Testis (tissue), 3 donors: ENCODE measurements around the gene UBE2K. TPM values are rescaled to one million over a fixed set of nuclear protein-coding genes. Genes with fewer than 3 reads are reported as not detected.

Source experiments
- DNase-seq: peaks from one replicate; pipeline ENCODE4 v3.0.0-alpha.2; 2019
- H3K27ac ChIP-seq, 2 donors: fragments of 200-600 bp; sonication (generic); one replicate each; pipeline ENCODE4 v1.5.1; 2019
- H3K27me3 ChIP-seq: fragments of 200-600 bp; sonication (generic); one replicate; pipeline ENCODE4 v1.5.1; 2019
- H3K36me3 ChIP-seq: fragments of 200-600 bp; sonication (generic); one replicate; pipeline ENCODE4 v1.5.1; 2017; ENCODE audit warnings: low read depth; ENCODE audit errors: missing control alignments
- H3K4me1 ChIP-seq: fragments of 200-600 bp; sonication (generic); one replicate; pipeline ENCODE4 v1.5.1; 2019
- H3K4me3 ChIP-seq, 2 donors: fragments of 200-600 bp; sonication (generic); one replicate each; pipeline ENCODE4 v1.5.1; 2017 to 2019
- H3K9me3 ChIP-seq: fragments of 200-600 bp; sonication (generic); one replicate; pipeline ENCODE4 v1.5.1; 2017
- CTCF ChIP-seq, 3 experiments: fragments of 450-650 bp in 2 of 3; fragments of 200-600 bp in 1 of 3; sonication (generic) in 1 of 3; IDR thresholded peaks; one replicate each; pipeline ENCODE4 v1.5.1; 2016 to 2019; ENCODE audit warnings: antibody characterized with exemption in 3 of 3, mild to moderate bottlenecking in 2 of 3, moderate library complexity in 1 of 3
- POLR2A ChIP-seq: fragments of 450-650 bp; IDR thresholded peaks from one replicate; pipeline ENCODE4 v1.6.1; 2017; ENCODE audit warnings: antibody characterized with exemption, mild to moderate bottlenecking, moderate library complexity
- WGBS, 2 donors: methylation state at CpG; one replicate each; pipeline ENCODE4 v1.1.5; 2018; 5-methylcytosine and 5-hydroxymethylcytosine counted together
- intact Hi-C: fragments of 100-400 bp; cut with DNase I; formaldehyde crosslinking; loops from one replicate; pipeline ENCODE4 v1.15.1; 2023; ENCODE audit warnings: low total_unique reads
- polyA plus RNA-seq: library from polyadenylated mRNA; stranded (reverse); fragments of 350-450 nt; fragmentation: Illumina TruSeq; extraction: RNeasy Lipid Tissue Mini Kit (QIAGEN cat#74804); gene quantifications from one replicate; pipeline ENCODE4 v1.2.3, GENCODE V29; 2014; ENCODE audit warnings: low read depth, low replicate concordance; ENCODE audit not compliant: insufficient read depth
- total RNA-seq, 2 donors: library from RNA; depleted of rRNA; stranded (reverse); fragments of >200 nt; gene quantifications; one replicate each; pipeline ENCODE4 v1.2.3, GENCODE V29; 2016

Gene UBE2K
- total and polyA plus RNA-seq, 3 donors from 2014 or later: 23.0 to 81.8 (median 24.3) TPM

GRCh38 chr4:39741401-39741800, 43.5 kb downstream of the UBE2K start:
- no peaks in the 10 kb centered on the region for H3K9me3 ChIP-seq
- 87 to 91% methylated on average over 2 of the region's 2 CpGs for whole genome bisulfite sequencing, 2 donors
- TF ChIP-seq POLR2A (no peak), CTCF (IDR thresholded peaks at IDR 0.05) (no peak)
- H3K36me3 ChIP-seq: no peaks in the 10 kb centered on the region
- no peaks in the 10 kb centered on the region for H3K27me3 ChIP-seq
- intact Hi-C loops: no loop called here
- H3K4me3 ChIP-seq: no peak overlapping the region
- no peak for DNase-seq
- no peak overlapping the region for H3K27ac ChIP-seq
- no peaks in the 10 kb centered on the region for H3K4me1 ChIP-seq

- no peaks in the 10 kb centered on the region for H3K27me3 ChIP-seq
- no peak for TF ChIP-seq CTCF (IDR thresholded peaks at IDR 0.05)
- no peak for TF ChIP-seq POLR2A
- no peaks in the 10 kb centered on the region for H3K4me1 ChIP-seq
- 68 to 88% methylated on average over 1 of the region's 1 CpG for WGBS, 2 donors
- H3K4me3 ChIP-seq: no peak overlapping the region
- intact Hi-C loops: no loop called here
- DNase-seq: no peak
- H3K9me3 ChIP-seq: no peaks in the 10 kb centered on the region
- H3K36me3 ChIP-seq: no peaks in the 10 kb centered on the region
- H3K27ac ChIP-seq: no peak overlapping the region
Observed at GRCh38 chr4:39745920-39746319, 48.0 kb downstream of the UBE2K start.

GRCh38 chr4:39750216-39750615, 52.3 kb downstream of the UBE2K start:
- Histone ChIP-seq H3K27ac (no peak overlapping the region), H3K4me1 (no peaks in the 10 kb centered on the region), H3K4me3 (no peak overlapping the region), H3K27me3 (no peaks in the 10 kb centered on the region), H3K9me3 (no peaks in the 10 kb centered on the region), H3K36me3 (no peaks in the 10 kb centered on the region)
- intact Hi-C loops: no loop called here
- DNase-seq: no peak
- WGBS, 2 donors: 34 to 44% methylated on average over 3 of the region's 3 CpGs
- TF ChIP-seq POLR2A (no peak), CTCF (IDR thresholded peaks at IDR 0.05) (no peak)

- H3K4me1 ChIP-seq: no peaks in the 10 kb centered on the region
- H3K27ac ChIP-seq: no peak overlapping the region
- no peaks in the 10 kb centered on the region for H3K36me3 ChIP-seq
- H3K9me3 ChIP-seq: no peaks in the 10 kb centered on the region
- WGBS, 2 donors: 83 to 88% methylated on average over 6 of the region's 6 CpGs
- intact Hi-C loops: no loop called here
- DNase-seq: no peak
- H3K4me3 ChIP-seq: no peak overlapping the region
- H3K27me3 ChIP-seq: no peaks in the 10 kb centered on the region
- TF ChIP-seq CTCF (IDR thresholded peaks at IDR 0.05) (no peak), POLR2A (no peak)
Observed at GRCh38 chr4:39754309-39754708, 56.4 kb downstream of the UBE2K start.

- H3K36me3 ChIP-seq: no peaks in the 10 kb centered on the region
- DNase-seq: no peak
- TF ChIP-seq CTCF (IDR thresholded peaks at IDR 0.05) (no peak), POLR2A (no peak)
- H3K27ac ChIP-seq: no peak overlapping the region
- H3K4me1 ChIP-seq: no peaks in the 10 kb centered on the region
- no peaks in the 10 kb centered on the region for H3K9me3 ChIP-seq
- intact Hi-C loops: no loop called here
- no peaks in the 10 kb centered on the region for H3K27me3 ChIP-seq
- H3K4me3 ChIP-seq: no peak overlapping the region
- WGBS, 2 donors: 98% methylated on average over 2 of the region's 2 CpGs
Observed at GRCh38 chr4:39756159-39756558, 58.2 kb downstream of the UBE2K start.
